SH-SY5Y (cell line): ENCODE measurements around the gene PAX2.

Source experiments
- GATA2 ChIP-seq: IDR thresholded peaks from 2 replicates; pipeline ENCODE4 v1.6.1; 2011; ENCODE audit warnings: mild to moderate bottlenecking, low read depth, low read length
- GATA3 ChIP-seq: IDR thresholded peaks from 2 replicates; pipeline ENCODE4 v1.6.1; 2011; ENCODE audit warnings: low read depth, mild to moderate bottlenecking, low read length, moderate library complexity

GRCh38 chr10:100776671-100777070 lies 31.3 kb downstream of the PAX2 start:
- TF ChIP-seq GATA2 (no peak), GATA3 (no peak)
